Activated CD4-positive, alpha-beta T cell treated with anti-CD3 and anti-CD28 coated beads for 36 hours (primary cell): ENCODE measurements around the gene ADAMTS2. TPM values are rescaled to one million over a fixed set of nuclear protein-coding genes. Genes with fewer than 3 reads are reported as not detected.
"Not testable (repeated sequence)": the region's sequence is repeated elsewhere in the genome, so short reads cannot be mapped to it uniquely, and the experiment has no call there.

Source experiments
- ATAC-seq: fragments of 200-7000 bp; cut with Tn5 transposase; one replicate; pipeline ENCODE4 v1.10.0; 2021; ENCODE audit warnings: mild to moderate bottlenecking, moderate library complexity
- CTCF ChIA-PET: fragments of 350-600 bp; sonication (Branson Sonifier 250); formaldehyde crosslinking; loops from one replicate; lab custom pipeline; 2021; ENCODE audit warnings: antibody characterized with exemption; lab: Charles Lee
- POLR2A ChIA-PET: fragments of 350-600 bp; sonication (Branson Sonifier 250); formaldehyde crosslinking; loops from one replicate; lab custom pipeline; 2021; ENCODE audit warnings: antibody characterized with exemption, inconsistent platforms; lab: Charles Lee
- DNase-seq: peaks from one replicate; pipeline ENCODE4 v3.0.0-alpha.2; 2020
- H3K27ac Mint-ChIP-seq: one replicate; pipeline ENCODE4 v1.8.0; 2021; ENCODE audit warnings: mixed read lengths
- H3K27me3 Mint-ChIP-seq: one replicate; pipeline ENCODE4 v1.8.0; 2021; ENCODE audit warnings: mixed read lengths
- H3K36me3 Mint-ChIP-seq: one replicate; pipeline ENCODE4 v1.8.0; 2021; ENCODE audit warnings: low read depth, mixed read lengths
- H3K4me1 Mint-ChIP-seq: one replicate; pipeline ENCODE4 v1.8.0; 2021; ENCODE audit warnings: mixed read lengths
- H3K4me3 Mint-ChIP-seq: one replicate; pipeline ENCODE4 v1.8.0; 2021; ENCODE audit warnings: mild to moderate bottlenecking, moderate library complexity, mixed read lengths
- H3K9me3 Mint-ChIP-seq: one replicate; pipeline ENCODE4 v1.8.0; 2021; ENCODE audit warnings: low read depth, mixed read lengths
- intact Hi-C, 2 experiments: fragments of 100-400 bp; cut with DNase I in 1 of 2; cut with micrococcal nuclease in 1 of 2; formaldehyde crosslinking; loops; one replicate each; pipeline versions ENCODE4 v1.14.2 to v1.15.1; 2022 to 2024; cut with DNase I, micrococcal nuclease
- total RNA-seq, 2 experiments: library from RNA; stranded (reverse); gene quantifications; one replicate each; pipeline ENCODE4 v1.2.3, GENCODE V29; 2021

The ADAMTS2 gene
- total RNA-seq, 2 experiments from 2014 or later = not detected

DNA sequence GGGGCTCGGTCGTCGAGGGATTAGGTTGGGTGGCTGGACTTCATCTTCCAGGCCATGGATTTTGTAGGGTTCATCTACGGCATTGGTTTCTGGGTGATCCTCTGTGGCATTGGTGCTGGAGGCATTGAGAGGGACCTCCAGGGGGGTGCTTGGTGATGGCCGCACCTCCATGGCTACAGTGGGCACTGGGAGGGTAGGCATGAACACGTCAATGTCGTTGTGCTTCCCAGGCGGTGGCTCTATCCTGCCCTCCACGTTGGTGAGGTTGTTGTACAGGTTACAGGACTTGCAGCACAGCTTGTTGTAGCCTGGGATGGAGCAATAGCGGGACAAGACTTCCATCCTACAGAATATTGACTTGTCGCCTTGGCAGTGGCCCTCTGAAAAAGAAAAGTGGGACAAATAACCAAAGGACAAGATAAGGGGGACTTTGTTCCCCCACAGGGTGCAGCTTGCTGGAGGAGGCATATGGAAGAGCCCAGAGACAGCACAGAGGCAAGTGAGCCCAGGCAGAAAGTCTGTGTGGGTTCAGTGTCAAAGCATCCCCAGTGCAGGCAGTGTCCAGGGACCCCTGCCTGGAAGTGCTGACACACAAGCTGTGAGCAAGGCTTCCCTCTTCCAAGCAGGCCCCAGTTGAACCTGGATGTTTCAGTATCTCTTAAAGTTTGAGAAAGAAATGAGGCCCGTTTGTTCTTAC is 231.2 kb downstream of the ADAMTS2 start:
- no peak for DNase-seq
- Mint-ChIP-seq H3K27me3 (no peaks in the 10 kb centered on the region), H3K27ac (no peak overlapping the region), H3K4me3 (no peak overlapping the region), H3K9me3 (peaks cover 25% of the 10 kb centered on the region), H3K4me1 (no peaks in the 10 kb centered on the region), H3K36me3 (peaks cover 3% of the 10 kb centered on the region)
- intact Hi-C loops = no loop called here
- ChIA-PET POLR2A (no interaction called here), CTCF (no interaction called here)
- ATAC-seq = no peak

GRCh38 chr5:179113143-179113530 is 232.1 kb downstream of the ADAMTS2 start:
- ChIA-PET CTCF (no interaction called here), POLR2A (no interaction called here)
- no peak for DNase-seq
- no peak for ATAC-seq
- intact Hi-C loops = no loop called here
- H3K4me1 Mint-ChIP-seq = no peaks in the 10 kb centered on the region
- H3K9me3 Mint-ChIP-seq = peaks cover 30% of the 10 kb centered on the region
- no peak overlapping the region for H3K27ac Mint-ChIP-seq
- peaks cover 3% of the 10 kb centered on the region for H3K36me3 Mint-ChIP-seq
- no peaks in the 10 kb centered on the region for H3K27me3 Mint-ChIP-seq
- H3K4me3 Mint-ChIP-seq = no peak overlapping the region

GRCh38 chr5:179112469-179113142 is 232.7 kb downstream of the ADAMTS2 start:
- POLR2A ChIA-PET = no interaction called here
- CTCF ChIA-PET = no interaction called here
- ATAC-seq (no peak), DNase-seq (no peak)
- intact Hi-C loops = no loop called here
- H3K36me3 Mint-ChIP-seq = peaks cover 4% of the 10 kb centered on the region
- no peak overlapping the region for H3K4me3 Mint-ChIP-seq
- H3K4me1 Mint-ChIP-seq = no peaks in the 10 kb centered on the region
- peaks cover 32% of the 10 kb centered on the region for H3K9me3 Mint-ChIP-seq
- H3K27ac Mint-ChIP-seq = no peak overlapping the region
- H3K27me3 Mint-ChIP-seq = no peaks in the 10 kb centered on the region

- Mint-ChIP-seq H3K27me3 (no peaks in the 10 kb centered on the region), H3K9me3 (peaks cover 36% of the 10 kb centered on the region), H3K4me1 (no peaks in the 10 kb centered on the region), H3K36me3 (peaks cover 4% of the 10 kb centered on the region), H3K27ac (no peak overlapping the region), H3K4me3 (no peak overlapping the region)
- intact Hi-C loops = no loop called here
- no peak for DNase-seq
- CTCF ChIA-PET = no interaction called here
- POLR2A ChIA-PET = no interaction called here
- ATAC-seq = no peak
These were observed 233.7 kb downstream of the ADAMTS2 start for GRCh38 chr5:179111267-179112207.

GRCh38 chr5:179110528-179110927 is 234.7 kb downstream of the ADAMTS2 start:
- ATAC-seq (no peak), DNase-seq (no peak)
- ChIA-PET POLR2A (no interaction called here), CTCF (no interaction called here)
- H3K27me3 Mint-ChIP-seq = no peaks in the 10 kb centered on the region
- peaks cover 36% of the 10 kb centered on the region for H3K9me3 Mint-ChIP-seq
- H3K4me3 Mint-ChIP-seq = no peak overlapping the region
- peaks cover 4% of the 10 kb centered on the region for H3K36me3 Mint-ChIP-seq
- intact Hi-C loops = no loop called here
- no peak overlapping the region for H3K27ac Mint-ChIP-seq
- no peaks in the 10 kb centered on the region for H3K4me1 Mint-ChIP-seq

DNA sequence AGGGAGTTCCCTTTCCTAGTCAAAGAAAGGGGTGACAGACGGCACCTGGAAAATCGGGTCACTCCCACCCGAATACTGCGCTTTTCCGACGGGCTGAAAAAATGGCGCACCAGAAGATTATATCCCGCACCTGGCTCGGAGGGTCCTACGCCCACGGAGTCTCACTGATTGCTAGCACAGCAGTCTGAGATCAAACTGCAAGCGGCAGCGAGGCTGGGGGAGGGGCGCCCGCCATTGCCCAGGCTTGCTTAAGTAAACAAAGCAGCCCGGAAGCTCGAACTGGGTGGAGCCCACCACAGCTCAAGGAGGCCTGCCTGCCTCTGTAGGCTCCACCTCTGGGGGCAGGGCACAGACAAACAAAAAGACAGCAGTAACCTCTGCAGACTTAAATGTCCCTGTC is 244.0 kb downstream of the ADAMTS2 start:
- Mint-ChIP-seq H3K36me3 (peaks cover 11% of the 10 kb centered on the region), H3K9me3 (peaks cover 18% of the 10 kb centered on the region)
- ATAC-seq, DNase-seq, CTCF ChIA-PET, H3K4me1 Mint-ChIP-seq, H3K27me3 Mint-ChIP-seq, H3K27ac Mint-ChIP-seq, intact Hi-C loops, POLR2A ChIA-PET, H3K4me3 Mint-ChIP-seq: not testable (repeated sequence)

DNA sequence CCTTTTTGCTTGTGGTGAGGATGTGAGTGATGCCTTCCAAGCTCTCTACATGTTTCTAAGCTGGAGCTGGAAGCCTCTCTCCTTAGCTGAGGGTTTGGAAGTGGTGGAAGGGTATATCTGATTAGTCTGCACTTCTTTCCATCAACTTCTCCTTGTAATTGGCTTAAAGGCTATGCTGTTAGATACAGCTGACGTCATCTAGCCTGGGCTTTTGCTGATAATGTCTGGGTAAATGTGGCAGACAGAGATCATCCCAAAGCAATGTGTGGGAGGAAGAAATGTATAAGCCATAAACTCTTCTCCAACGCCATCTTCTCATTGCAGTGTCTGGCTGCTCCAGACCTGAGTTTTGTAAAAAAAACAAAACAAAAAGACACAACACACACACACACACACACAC is 255.8 kb downstream of the ADAMTS2 start:
- ATAC-seq (no peak), DNase-seq (no peak)
- Mint-ChIP-seq H3K36me3 (peaks cover 8% of the 10 kb centered on the region), H3K27ac (no peak overlapping the region), H3K4me1 (no peaks in the 10 kb centered on the region), H3K4me3 (no peak overlapping the region), H3K9me3 (peaks cover 60% of the 10 kb centered on the region), H3K27me3 (no peaks in the 10 kb centered on the region)
- POLR2A ChIA-PET = no interaction called here
- CTCF ChIA-PET = no interaction called here
- intact Hi-C loops = no loop called here

- ATAC-seq (no peak), DNase-seq (no peak)
- ChIA-PET CTCF (interaction anchor here (1.5 kb wide), 1 partner anchor 14 kb away, joined by 3 read pairs; no protein-coding TSS in a partner anchor), POLR2A (interaction anchor here (0.6 kb wide), 1 partner anchor 35 kb away, joined by 3 read pairs; no protein-coding TSS in a partner anchor)
- Mint-ChIP-seq H3K4me1 (no peaks in the 10 kb centered on the region), H3K36me3 (peaks cover 69% of the 10 kb centered on the region), H3K4me3 (no peak overlapping the region), H3K27ac (no peak overlapping the region), H3K27me3 (no peaks in the 10 kb centered on the region), H3K9me3 (peaks cover 68% of the 10 kb centered on the region)
- intact Hi-C loops = loop anchor here in 1 of 2 experiments (5.0 kb wide), 1 partner anchor 368 kb away; no protein-coding TSS in a partner anchor
These were observed 264.5 kb downstream of the ADAMTS2 start for GRCh38 chr5:179080724-179081123.

DNA sequence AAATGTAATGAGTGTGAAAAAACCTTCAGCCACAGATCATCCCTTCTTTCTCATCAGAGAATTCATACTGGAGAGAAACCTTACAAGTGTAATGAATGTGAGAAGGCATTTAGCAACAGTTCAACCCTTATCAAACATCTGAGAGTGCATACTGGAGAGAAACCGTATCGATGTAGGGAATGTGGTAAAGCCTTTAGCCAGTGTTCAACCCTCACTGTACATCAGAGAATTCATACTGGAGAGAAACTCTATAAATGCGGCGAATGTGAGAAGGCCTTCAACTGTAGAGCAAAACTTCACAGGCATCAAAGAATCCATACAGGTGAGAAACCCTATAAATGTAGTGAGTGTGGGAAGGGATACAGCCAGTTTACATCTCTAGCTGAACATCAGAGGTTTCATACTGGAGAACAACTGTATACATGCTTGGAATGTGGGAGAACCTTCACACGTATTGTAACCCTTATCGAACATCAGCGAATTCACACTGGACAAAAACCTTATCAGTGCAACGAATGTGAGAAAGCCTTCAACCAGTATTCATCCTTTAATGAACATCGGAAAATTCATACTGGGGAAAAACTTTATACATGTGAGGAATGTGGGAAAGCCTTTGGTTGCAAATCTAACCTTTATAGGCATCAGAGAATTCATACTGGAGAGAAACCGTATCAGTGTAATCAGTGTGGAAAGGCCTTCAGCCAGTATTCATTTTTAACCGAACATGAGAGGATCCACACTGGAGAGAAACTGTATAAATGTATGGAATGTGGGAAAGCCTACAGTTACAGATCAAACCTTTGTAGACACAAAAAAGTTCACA is 265.9 kb downstream of the ADAMTS2 start:
- POLR2A ChIA-PET = no interaction called here
- Mint-ChIP-seq H3K27me3 (no peaks in the 10 kb centered on the region), H3K4me1 (no peaks in the 10 kb centered on the region), H3K4me3 (no peak overlapping the region), H3K36me3 (peaks cover 78% of the 10 kb centered on the region), H3K9me3 (peaks cover 66% of the 10 kb centered on the region), H3K27ac (no peak overlapping the region)
- ATAC-seq = no peak
- CTCF ChIA-PET = no interaction called here
- intact Hi-C loops = no loop called here
- no peak for DNase-seq

DNA sequence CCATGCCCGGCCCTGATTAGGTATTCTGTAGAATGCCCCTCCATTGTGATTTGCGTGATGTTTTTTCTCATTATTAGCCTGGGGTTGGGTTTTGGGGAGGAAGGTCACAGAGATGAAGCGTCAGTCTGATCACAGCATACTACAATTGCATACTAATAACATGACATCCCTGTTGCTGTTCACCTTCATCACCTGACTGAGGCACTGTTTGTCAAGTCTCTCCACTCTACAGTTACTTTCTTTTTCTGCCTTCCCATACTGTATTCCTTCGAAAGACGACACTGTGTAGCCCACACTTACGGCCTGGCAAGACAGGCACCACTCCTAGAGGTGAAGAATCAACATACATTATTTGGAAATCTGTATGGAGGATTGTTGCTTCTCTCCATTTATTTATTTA is 279.6 kb downstream of the ADAMTS2 start:
- CTCF ChIA-PET = no interaction called here
- ATAC-seq (no peak), DNase-seq (no peak)
- POLR2A ChIA-PET = no interaction called here
- Mint-ChIP-seq H3K27ac (no peak overlapping the region), H3K27me3 (no peaks in the 10 kb centered on the region), H3K36me3 (peaks cover 93% of the 10 kb centered on the region), H3K4me1 (peaks cover 8% of the 10 kb centered on the region), H3K9me3 (peaks cover 51% of the 10 kb centered on the region), H3K4me3 (no peak overlapping the region)
- intact Hi-C loops = no loop called here
